Kidney capillary endothelial cell (primary cell): ENCODE results near the gene RNF31.

ENCODE experiments used
- DNase-seq: peaks from one replicate; pipeline ENCODE4 v3.0.0-alpha.2; 2018; ENCODE audit warnings: low spot score

RNF31 gene

DNA sequence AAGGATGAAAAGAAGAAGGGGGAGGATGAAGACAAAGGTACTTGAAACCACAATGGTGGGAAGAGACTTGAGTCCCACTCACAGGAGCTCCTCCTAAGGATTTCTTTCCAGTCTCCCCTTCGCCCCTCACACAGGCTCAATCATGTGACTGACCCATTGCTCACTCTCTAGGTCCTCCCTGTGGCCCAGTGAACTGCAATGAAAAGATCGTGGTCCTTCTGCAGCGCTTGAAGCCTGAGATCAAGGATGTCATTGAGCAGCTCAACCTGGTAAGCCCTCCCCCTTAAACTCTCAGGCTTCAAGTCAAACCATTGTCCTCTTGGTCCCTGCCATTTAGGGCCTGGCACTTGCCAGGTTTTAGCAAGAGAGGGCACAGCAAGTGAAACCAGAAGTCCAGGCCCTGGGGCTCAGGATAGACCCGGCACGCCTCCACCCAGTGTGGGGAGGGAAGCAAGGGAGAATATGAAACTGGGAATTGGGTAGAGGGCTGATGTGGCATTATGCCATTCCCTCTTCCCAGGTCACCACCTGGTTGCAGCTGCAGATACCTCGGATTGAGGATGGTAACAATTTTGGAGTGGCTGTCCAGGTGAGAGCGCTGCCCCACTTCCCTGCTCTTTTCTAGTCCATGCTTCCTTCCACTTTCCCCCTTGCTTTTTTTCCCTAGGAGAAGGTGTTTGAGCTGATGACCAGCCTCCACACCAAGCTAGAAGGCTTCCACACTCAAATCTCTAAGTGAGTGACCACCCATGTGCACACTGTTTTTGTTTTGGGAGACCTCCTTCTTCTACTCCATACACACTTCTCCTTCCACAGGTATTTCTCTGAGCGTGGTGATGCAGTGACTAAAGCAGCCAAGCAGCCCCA lies 9.5 kb upstream of the RNF31 start:
- DNase-seq, result no peak

DNA sequence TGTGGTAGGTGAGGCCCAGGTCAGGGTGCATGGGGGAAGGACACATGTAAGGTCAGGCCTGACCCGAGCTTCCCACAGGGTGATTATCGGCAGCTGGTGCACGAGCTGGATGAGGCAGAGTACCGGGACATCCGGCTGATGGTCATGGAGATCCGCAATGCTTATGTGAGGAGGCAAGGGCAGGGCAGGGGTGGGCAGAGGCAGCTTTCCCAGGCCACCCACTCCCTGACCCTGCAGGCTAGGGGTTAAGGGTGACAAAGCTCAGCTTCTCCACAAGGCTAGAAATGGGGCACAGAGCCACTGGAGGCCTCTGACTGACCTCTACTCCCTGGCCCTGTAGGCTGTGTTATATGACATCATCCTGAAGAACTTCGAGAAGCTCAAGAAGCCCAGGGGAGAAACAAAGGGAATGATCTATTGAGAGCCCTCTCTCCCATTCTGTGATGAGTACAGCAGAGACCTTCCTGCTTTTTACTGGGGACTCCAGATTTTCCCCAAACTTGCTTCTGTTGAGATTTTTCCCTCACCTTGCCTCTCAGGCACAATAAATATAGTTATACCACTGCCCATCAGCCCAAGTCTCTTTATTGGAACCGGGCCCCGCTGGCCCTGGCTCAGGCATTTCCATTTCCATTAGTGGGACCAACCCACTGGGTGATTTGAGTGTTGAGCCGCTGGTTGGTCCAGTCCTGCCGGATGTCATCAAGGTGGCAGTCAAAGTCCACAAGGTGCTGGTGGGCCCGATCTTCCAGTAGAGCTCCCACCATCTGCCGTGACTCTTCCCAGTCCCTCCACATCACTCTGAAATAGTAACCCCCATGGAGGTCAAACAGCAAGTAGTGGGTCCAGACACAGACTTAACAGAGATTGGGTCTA lies 8.7 kb upstream of the RNF31 start:
- DNase-seq, result no peak

DNA sequence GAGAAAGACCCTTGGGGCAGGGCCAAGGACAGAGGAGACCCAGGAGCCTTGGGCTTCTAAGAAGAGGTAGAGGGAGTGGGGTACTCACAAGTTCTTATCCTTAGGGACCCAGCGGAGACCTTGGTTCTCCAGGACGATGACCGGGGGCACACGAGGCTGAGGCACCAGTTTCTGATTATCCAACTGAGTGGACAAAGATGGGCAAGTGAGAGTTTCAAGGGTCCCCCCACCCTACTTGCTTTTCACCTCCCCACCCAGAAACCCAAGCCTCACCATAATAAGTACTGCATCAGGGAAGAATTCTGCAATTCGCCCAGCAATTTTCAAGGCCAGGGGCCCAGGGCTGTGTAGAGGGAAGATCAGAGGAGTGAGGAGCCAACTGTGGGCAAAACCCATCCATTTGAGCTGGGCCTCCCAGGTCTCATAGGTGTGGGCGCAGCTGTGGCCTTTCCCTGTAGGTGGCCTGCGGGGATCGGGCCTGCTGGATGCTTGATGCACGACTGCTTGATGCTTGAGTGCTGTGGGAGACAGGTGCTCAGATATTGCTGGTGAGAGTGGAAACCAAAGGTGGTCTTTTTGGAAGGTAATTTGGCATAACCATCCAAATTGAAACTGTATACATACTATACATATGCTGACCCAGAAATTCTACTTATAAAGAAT lies 7.9 kb upstream of the RNF31 start:
- DNase-seq, result no peak

DNA sequence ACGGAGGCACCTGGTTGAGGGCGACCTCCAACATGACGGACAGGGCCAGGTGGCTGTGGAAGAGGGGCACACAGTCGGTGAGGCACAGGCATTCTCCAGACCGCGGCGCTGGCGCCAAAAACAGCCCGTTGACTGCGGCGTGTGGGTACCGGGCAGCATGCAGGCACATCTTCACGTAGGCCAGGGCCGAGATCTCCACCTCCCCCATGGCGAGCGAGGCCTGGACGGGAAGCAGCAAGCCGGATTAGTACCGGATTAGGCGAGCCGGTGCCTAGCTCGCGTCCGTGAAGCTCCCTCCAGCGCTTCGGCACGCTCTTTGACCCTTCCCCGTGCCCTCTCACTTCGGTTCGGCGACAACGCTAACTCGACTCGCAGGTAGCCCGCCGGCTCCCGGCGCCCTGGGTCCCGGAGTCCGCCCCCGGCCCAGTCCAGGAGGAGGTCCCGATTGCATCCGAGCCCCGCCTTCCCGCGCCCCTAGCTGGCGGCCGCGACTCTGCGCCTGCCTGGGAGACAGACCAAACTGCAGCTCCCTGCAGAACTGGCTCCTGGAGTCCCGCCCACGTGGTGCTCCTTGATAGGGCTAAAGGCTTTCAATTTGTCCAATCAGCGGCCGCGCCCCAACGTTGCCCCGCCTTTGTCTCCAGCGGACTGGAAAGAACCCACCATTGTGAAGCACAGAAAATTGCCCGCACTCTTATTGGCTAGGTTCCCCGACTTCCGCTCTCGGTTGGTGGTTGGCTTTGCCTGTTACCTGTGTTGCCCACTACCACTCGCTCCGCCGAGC lies 6.0 kb upstream of the RNF31 start, which contains the start of gene EMC9:
EMC9 (minus strand) TSS at position 495 of the 784 bp plus-strand sequence; CDS start at position 208, 287 bp downstream.
- DNase-seq, result peak; percentile 99

DNA sequence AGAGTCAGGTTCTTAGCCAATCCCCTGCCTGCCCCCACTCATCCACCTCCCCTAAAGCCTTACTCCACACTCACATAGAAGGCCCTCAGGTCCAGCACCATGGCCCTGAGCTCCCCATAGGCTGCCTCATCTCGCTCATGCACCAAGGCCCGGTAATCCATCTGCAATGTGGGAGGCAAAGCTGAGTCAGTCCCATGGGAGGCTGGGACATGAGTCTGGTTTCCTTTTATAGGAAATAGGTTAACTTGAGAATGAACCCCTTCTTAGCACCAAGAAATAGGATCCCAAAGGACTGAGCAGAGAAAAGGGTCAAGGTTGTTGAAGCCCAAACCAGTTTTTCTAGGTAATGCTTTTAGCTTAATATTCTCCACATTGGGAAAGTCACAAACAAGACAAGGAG lies 3.8 kb upstream of the RNF31 start:
- DNase-seq, result no peak

DNA sequence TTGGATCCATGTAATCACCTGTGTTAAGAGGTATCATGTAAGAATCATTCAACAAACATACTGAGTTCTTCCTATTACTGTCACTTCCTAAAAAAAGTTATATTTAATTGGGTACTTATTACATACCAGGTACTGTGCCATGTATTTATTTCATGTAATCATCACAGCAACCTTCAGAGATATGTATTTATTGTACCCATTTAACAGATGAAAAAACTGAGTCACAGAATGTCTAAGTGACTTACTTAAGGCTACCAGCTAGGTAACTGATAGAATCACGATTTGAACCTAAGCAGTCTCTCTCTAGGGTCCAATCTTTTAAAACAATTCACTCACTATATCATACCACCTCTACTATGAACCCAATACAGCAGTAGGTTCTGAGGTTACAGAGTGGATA lies 2.8 kb upstream of the RNF31 start:
- no peak for DNase-seq

DNA sequence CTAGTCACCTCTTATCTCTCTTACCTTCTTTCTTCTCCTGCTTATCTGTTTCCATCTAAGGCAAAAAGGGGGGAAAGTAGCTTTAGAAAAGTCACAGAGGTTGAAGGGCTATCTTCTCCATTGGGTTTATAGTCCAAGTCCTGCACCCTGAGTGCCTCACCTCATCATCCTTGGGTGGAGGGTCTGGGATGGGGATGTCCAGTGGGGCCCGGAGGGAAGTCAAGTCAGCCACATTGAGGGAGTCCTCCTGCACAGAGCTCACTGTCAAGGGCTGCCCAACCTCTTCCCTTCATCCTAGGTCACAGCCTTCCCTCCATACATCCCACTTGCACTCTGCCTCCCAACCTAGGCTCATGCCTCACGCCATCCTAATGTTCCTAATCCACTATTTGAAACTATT lies 2.1 kb upstream of the RNF31 start:
- DNase-seq, result no peak

DNA sequence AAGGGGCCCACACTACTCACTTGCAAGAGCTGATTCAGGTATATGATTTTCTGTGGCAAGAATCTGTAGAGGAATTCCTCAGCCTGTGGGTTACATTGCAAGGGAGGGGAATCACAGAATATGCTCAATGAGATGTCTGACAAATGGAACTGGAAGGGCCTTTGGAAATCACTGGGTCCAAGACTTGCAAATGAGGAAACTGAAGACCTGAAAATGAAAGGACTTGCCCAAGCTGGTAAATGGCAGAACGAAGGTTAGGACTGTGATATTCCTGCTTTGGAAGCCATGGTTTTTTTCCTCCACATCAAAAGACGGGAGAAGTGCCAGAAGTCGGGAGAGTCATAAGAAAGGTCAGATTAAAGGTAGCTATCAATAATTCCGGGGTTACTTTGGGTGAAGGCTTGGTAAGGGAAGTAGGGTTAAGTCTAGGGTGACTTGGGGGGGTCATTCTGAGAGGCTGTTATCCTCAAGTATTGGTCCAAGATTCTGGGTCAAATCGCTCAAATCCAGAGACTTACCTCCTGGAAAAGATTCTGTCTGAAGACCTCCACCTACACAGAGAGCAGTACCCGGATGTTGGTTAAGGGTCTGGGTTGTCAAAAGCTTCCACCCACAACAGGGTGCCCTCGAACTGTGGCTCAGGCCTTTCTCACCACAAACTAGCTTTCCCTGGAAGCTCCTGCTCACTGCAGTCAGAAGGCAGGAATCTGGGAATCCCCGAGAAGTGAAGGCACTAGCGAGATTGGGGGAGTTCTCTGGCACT lies 1.4 kb upstream of the RNF31 start:
- DNase-seq, result no peak

DNA sequence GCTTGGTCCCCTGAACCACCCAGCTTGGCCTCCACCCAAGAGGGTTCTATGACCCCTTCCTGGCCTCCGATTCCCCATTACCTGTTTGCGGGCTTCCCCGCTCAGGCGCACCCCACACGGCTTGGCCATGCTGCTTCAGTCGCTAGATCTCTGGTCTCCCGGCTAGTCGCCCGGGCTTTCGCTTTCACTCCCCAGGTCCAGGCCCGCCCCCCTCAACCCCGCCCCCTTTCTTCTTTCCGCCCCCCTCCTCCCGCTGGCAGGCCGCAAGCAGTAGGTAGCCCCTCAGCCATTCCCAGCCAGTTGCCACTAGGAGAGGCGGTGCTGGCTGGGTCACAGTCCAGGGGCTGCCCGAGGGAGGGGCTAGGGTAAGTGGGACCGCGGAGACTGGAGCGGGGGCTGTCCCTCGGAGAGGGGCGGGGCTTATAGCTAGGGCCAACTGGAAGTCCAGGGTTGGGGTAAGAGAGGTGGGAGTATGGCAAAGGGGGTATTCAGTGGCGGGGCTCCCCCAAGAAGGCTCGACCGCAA lies 783 bp upstream of the RNF31 start, which contains the start of gene PSME2:
PSME2 (minus strand) TSS at position 158 of the 525 bp plus-strand sequence; CDS start at position 129, 29 bp downstream.
- DNase-seq, result peak; percentile 94

DNA sequence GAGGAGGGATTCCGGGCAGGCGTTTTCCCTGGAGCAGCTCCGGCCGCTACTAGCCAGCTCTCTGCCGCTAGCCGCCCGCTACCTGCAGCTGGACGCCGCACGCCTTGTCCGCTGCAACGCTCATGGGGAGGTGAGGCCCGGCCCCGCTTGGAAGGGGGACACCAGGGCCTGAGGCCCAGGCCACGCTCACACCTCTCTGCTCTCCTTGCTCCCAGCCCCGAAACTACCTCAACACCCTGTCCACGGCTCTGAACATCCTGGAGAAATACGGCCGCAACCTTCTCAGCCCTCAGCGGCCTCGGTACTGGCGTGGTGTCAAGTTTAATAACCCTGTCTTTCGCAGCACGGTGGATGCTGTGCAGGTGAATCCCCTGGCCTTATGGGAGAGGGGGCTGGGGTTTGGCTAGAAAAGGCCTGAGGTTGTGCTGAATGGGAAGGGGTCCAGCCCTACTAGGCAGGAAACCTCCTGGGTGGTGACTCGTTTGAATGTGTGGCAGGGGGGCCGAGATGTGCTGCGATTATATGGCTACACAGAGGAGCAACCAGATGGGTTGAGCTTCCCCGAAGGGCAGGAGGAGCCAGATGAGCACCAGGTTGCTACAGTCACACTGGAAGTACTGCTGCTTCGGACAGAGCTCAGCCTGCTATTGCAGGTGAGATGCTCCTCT lies 597 bp downstream of the RNF31 start:
- no peak for DNase-seq

DNA sequence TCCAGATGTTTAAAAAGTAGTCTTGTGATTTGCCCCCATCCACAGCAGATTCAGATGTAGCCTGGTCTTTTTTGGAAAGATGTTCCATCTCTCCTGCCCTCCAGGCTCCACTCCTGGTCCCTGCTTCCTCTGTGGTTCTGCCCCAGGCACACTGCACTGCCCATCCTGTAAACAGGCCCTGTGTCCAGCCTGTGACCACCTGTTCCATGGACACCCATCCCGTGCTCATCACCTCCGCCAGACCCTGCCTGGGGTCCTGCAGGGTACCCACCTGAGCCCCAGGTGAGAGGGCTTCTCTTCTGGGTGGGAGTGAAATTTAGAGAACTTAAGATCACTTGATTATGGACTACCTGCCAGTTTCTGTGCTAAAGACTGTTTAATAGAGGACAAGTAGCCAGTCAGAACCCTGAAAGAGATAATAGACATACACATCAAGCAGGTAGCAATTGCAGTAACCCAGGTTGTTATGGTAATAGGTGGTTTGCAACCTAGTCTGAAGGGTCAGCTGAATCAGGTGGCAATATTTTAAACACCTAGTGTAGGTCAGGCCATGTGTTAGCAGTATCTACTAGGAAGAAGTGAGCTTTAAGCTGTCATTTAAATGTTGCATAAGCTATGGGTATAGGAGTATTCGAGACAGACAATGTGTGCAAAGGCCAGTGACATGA lies 2.1 kb downstream of the RNF31 start:
- DNase-seq, result no peak

DNA sequence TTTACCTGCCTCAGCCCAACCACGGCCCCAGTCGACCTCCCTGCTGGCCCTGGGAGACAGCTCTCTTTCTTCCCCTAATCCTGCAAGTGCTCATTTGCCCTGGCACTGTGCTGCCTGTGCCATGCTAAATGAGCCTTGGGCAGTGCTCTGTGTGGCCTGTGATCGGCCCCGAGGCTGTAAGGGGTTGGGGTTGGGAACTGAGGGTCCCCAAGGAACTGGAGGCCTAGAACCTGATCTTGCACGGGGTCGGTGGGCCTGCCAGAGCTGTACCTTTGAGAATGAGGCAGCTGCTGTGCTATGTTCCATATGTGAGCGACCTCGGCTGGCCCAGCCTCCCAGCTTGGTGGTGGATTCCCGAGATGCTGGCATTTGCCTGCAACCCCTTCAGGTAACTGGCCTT lies 2.8 kb downstream of the RNF31 start:
- no peak for DNase-seq

DNA sequence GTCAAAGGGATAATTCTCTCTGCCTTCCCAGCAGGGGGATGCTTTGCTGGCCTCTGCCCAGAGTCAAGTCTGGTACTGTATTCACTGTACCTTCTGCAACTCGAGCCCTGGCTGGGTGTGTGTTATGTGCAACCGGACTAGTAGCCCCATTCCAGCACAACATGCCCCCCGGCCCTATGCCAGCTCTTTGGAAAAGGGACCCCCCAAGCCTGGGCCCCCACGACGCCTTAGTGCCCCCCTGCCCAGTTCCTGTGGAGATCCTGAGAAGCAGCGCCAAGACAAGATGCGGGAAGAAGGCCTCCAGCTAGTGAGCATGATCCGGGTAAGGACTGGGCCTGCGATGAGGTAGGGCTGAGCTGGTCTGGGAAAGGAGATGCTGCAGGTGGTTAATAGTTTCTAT lies 3.3 kb downstream of the RNF31 start:
- DNase-seq, result no peak

DNA sequence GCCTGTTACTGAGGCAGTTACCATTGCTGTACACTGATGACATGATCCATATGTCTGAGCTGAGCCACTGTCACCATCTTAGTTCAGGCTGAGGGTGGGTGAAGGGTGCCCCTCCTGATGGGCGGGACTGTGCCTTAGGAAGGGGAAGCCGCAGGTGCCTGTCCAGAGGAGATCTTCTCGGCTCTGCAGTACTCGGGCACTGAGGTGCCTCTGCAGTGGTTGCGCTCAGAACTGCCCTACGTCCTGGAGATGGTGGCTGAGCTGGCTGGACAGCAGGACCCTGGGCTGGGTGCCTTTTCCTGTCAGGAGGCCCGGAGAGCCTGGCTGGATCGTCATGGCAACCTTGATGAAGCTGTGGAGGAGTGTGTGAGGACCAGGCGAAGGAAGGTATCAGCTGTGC lies 3.7 kb downstream of the RNF31 start:
- no peak for DNase-seq

DNA sequence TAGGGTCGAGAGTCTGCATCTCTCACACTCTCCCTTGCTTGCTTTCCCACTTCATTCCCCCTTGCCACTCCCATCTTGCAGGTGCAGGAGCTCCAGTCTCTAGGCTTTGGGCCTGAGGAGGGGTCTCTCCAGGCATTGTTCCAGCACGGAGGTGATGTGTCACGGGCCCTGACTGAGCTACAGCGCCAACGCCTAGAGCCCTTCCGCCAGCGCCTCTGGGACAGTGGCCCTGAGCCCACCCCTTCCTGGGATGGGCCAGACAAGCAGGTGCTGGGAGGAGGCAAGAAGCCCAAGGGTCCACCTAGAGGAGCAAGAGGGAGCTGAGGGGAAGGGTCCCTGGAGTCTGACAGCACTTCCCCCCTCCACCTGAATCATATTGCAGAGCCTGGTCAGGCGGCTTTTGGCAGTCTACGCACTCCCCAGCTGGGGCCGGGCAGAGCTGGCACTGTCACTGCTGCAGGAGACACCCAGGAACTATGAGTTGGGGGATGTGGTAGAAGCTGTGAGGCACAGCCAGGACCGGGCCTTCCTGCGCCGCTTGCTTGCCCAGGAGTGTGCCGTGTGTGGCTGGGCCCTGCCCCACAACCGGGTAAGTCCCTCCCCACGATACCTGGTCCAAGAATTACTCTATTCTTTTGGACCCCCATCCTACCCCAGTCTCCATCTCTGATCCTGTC lies 4.2 kb downstream of the RNF31 start:
- DNase-seq, result no peak

DNA sequence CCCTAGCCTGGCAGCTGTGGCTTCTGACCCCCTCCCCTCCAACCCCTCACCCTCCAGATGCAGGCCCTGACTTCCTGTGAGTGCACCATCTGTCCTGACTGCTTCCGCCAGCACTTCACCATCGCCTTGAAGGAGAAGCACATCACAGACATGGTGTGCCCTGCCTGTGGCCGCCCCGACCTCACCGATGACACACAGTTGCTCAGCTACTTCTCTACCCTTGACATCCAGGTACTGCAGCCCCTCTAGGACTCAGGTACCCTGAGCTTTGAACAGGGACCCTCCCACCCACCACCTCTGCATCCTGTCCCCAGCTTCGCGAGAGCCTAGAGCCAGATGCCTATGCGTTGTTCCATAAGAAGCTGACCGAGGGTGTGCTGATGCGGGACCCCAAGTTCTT lies 7.8 kb downstream of the RNF31 start:
- DNase-seq, result no peak

DNA sequence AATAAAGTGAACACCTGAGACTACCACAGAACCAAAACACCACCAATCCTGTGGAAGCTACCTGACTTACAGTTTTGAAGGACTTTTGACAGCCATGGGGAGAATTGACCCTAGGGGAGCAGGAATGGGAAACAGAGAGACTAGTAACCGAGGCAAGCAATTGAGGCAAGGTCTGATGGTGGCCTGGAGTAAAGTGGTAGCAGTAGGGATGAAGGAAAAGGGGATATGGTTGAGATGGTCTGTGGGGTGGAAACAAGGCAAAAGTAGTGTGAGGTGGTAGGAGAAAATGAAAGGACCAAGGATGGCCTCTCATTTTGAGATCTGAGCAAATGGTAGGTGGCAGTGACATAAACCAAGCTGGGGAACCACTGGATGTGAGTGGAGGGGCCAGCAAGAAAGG lies 9.5 kb downstream of the RNF31 start:
- no peak for DNase-seq

DNA sequence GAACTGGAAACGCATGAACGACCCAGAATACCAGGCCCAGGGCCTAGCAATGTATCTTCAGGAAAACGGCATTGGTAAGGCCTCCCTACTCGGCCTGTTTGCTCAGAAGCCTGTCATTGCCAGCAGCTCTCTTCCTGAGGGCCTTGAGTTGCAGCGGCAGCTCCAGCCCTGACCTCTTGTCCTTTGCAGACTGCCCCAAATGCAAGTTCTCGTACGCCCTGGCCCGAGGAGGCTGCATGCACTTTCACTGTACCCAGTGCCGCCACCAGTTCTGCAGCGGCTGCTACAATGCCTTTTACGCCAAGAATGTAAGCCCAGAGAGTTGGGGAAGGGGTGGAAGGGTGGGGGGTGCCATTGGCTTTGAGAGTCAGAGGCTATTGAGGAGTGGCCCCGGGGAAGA lies 10.0 kb downstream of the RNF31 start:
- DNase-seq, result no peak
